Hepatocyte (in vitro differentiated cells): Measurements from ENCODE around the gene WDR33. TPM values are rescaled to one million over a fixed set of nuclear protein-coding genes. Genes with fewer than 3 reads are reported as not detected.
A peak's percentile ranks its signal among the peaks of the same experiment; 100 is the strongest.

Experiments
- DNase-seq: peaks from one replicate; pipeline ENCODE4 v3.0.0-alpha.2; 2016; ENCODE audit warnings: low spot score
- H2AFZ ChIP-seq: fragments of 200-600 bp; sonication (generic); 2 replicates; pipeline ENCODE4 v1.6.0; 2016; ENCODE audit warnings: antibody characterized with exemption, mild to moderate bottlenecking
- H3K27ac ChIP-seq: fragments of 200-600 bp; sonication (generic); 2 replicates; pipeline ENCODE4 v1.5.1; 2016; ENCODE audit warnings: mild to moderate bottlenecking
- H3K27me3 ChIP-seq: fragments of 200-600 bp; sonication (generic); 2 replicates; pipeline ENCODE4 v1.6.1; 2016
- H3K36me3 ChIP-seq: fragments of 200-600 bp; sonication (generic); replicated peaks from 2 replicates; pipeline ENCODE4 v1.5.1; 2016; ENCODE audit warnings: low read depth; ENCODE audit not compliant: insufficient read depth
- H3K4me1 ChIP-seq: fragments of 200-600 bp; sonication (generic); 2 replicates; pipeline ENCODE4 v1.5.1; 2016; ENCODE audit warnings: mild to moderate bottlenecking, moderate library complexity; ENCODE audit not compliant: insufficient read depth
- H3K4me2 ChIP-seq: fragments of 200-600 bp; sonication (generic); 2 replicates; pipeline ENCODE4 v1.6.0; 2016
- H3K4me3 ChIP-seq: fragments of 200-600 bp; sonication (generic); 2 replicates; pipeline ENCODE4 v1.5.1; 2016; ENCODE audit warnings: mild to moderate bottlenecking
- H3K79me2 ChIP-seq: fragments of 200-600 bp; sonication (generic); 2 replicates; pipeline ENCODE4 v1.6.0; 2017; ENCODE audit warnings: mild to moderate bottlenecking
- H3K9me2 ChIP-seq: fragments of 200-600 bp; sonication (generic); replicated peaks from 2 replicates; pipeline ENCODE4 v1.6.0; 2017; ENCODE audit warnings: mild to moderate bottlenecking; ENCODE audit not compliant: insufficient read depth
- H3K9me3 ChIP-seq: fragments of 200-600 bp; sonication (generic); 2 replicates; pipeline ENCODE4 v1.5.1; 2016; ENCODE audit warnings: low read depth, mild to moderate bottlenecking
- H4K20me1 ChIP-seq: fragments of 200-600 bp; sonication (generic); 2 replicates; pipeline ENCODE4 v1.6.0; 2016; ENCODE audit warnings: mild to moderate bottlenecking; ENCODE audit not compliant: insufficient read depth, poor library complexity, severe bottlenecking
- EZH2 ChIP-seq: fragments of 200-600 bp; sonication (generic); IDR thresholded peaks from 2 replicates; pipeline ENCODE4 v1.6.1; 2016; ENCODE audit warnings: antibody characterized with exemption, mild to moderate bottlenecking, borderline replicate concordance
- EZH2phosphoT487 ChIP-seq: fragments of 200-600 bp; sonication (generic); IDR thresholded peaks from one replicate; pipeline ENCODE4 v1.6.1; 2018; ENCODE audit warnings: antibody characterized with exemption, mild to moderate bottlenecking, low read depth, moderate library complexity; ENCODE audit not compliant: unreplicated experiment, severe bottlenecking
- WGBS: methylation state at CpG from one replicate; pipeline ENCODE4 v1.1.6; 2016; ENCODE audit warnings: low lambda C conversion rate; ENCODE audit errors: missing lambda C conversion rate; 5-methylcytosine and 5-hydroxymethylcytosine counted together
- polyA plus RNA-seq: library from polyadenylated mRNA; unstranded; fragments of >200 nt; fragmentation: Nextera tagmentation; extraction: Ambion mirVana; gene quantifications from 2 replicates; pipeline ENCODE4 v1.2.1, GENCODE V29; 2016
- total RNA-seq: library from RNA; depleted of rRNA; stranded (reverse); fragments of >200 nt; gene quantifications from 2 replicates; pipeline ENCODE4 v1.2.3, GENCODE V29; 2014
- TF ChIP-seq, protein P1 (sequence below): fragments of 200-600 bp; sonication (generic); IDR thresholded peaks from 2 replicates; pipeline ENCODE4 v1.5.1; 2016; ENCODE audit warnings: antibody characterized with exemption, mild to moderate bottlenecking; ENCODE audit not compliant: poor library complexity

Gene WDR33
- total and polyA plus RNA-seq, 2 experiments from 2014 or later = 43.3 to 47.5 TPM

DNA sequence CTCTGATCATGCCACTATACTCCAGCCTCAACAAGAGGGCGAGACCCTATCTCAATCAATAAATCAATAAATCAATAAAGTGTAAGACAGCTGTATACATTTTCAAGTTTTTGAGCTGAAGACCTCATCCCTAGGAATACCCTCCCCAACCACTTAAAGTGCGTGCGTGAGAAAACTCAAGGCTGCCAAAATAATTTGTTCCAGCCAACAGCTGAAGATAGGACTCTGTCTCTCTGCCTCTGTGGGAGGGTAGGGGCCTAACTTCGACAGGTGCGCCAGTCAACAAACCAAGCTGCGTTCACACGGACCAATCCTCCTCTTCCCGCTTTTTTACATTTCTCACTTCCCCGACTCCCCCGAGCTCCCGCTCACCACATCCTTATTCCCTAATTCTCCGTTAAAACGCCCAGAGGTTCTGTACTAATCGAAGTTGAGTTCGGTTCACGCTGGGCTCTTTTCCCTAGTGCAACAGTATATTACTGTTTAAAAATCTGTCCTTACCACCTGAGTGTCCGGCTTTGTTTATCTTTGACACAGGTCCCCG, 46.4 kb upstream of the WDR33 start:
- peak; percentile 17 for DNase-seq
- Histone ChIP-seq H3K36me3 (no peaks in the 10 kb centered on the region), H3K27ac (peak overlapping the region; percentile 81), H2AFZ (peak overlapping the region; percentile 80), H3K27me3 (no peaks in the 10 kb centered on the region), H4K20me1 (peaks cover 27% of the 10 kb centered on the region), H3K79me2 (peaks cover 57% of the 10 kb centered on the region), H3K9me2 (no peaks in the 10 kb centered on the region), H3K4me1 (peaks cover 28% of the 10 kb centered on the region), H3K4me2 (peak overlapping the region; percentile 84), H3K9me3 (no peaks in the 10 kb centered on the region), H3K4me3 (peak overlapping the region; percentile 90)
- WGBS = 7% methylated on average over 18 of the region's 18 CpGs
- TF ChIP-seq, protein P1, sequence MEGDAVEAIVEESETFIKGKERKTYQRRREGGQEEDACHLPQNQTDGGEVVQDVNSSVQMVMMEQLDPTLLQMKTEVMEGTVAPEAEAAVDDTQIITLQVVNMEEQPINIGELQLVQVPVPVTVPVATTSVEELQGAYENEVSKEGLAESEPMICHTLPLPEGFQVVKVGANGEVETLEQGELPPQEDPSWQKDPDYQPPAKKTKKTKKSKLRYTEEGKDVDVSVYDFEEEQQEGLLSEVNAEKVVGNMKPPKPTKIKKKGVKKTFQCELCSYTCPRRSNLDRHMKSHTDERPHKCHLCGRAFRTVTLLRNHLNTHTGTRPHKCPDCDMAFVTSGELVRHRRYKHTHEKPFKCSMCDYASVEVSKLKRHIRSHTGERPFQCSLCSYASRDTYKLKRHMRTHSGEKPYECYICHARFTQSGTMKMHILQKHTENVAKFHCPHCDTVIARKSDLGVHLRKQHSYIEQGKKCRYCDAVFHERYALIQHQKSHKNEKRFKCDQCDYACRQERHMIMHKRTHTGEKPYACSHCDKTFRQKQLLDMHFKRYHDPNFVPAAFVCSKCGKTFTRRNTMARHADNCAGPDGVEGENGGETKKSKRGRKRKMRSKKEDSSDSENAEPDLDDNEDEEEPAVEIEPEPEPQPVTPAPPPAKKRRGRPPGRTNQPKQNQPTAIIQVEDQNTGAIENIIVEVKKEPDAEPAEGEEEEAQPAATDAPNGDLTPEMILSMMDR = no peak
- TF ChIP-seq EZH2 (no peak), EZH2phosphoT487 (no peak)

DNA sequence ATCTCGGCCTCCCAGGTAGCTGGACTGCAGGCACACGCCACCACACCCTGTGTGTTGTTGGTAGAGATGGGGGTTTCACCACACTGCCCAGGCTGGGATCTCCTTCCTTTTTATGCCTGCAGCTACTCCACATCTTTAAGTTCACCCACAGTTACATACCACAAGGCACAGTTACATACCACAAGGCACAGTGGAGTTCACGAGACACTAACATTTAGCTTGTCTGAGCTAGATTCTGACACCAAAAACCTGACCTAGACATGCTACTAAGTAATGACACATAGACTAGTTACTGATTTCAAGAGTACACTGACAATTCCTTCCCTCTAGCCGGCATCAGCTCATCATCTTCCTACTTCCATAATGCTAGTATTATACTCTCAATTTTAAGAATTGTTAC, 42.7 kb upstream of the WDR33 start:
- peaks cover 84% of the 10 kb centered on the region for H3K79me2 ChIP-seq
- H3K9me2 ChIP-seq = no peaks in the 10 kb centered on the region
- 89% methylated on average over 4 of the region's 4 CpGs for WGBS
- peaks cover 27% of the 10 kb centered on the region for H4K20me1 ChIP-seq
- no peaks in the 10 kb centered on the region for H3K27me3 ChIP-seq
- no peak overlapping the region for H3K4me3 ChIP-seq
- no peak overlapping the region for H3K4me2 ChIP-seq
- no peaks in the 10 kb centered on the region for H3K9me3 ChIP-seq
- H3K36me3 ChIP-seq = no peaks in the 10 kb centered on the region
- H3K27ac ChIP-seq = no peak overlapping the region
- TF ChIP-seq EZH2phosphoT487 = no peak
- TF ChIP-seq, protein P1 = no peak
- no peak for TF ChIP-seq EZH2
- H3K4me1 ChIP-seq = peaks cover 21% of the 10 kb centered on the region
- no peak for DNase-seq
- no peak overlapping the region for H2AFZ ChIP-seq

DNA sequence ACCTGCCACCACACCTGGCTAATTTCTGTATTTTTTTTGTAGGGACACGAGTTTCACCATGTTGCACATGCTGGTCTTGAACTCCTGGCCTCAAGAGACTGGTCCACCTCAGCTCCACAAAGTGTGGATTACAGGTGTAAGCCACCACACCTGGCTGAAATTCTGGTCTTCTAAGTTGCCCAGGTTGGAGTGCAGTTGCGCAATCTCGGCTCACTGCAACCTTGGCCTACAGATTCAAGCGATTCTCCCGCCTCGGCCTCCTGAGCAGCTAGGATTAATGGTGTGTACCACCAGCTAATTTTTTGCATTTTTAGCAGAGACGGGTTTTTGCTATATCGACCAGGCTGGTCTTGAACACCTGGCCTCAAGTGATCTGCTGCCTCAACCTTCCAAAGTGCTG, 41.4 kb upstream of the WDR33 start:
- Histone ChIP-seq H3K4me1 (peaks cover 21% of the 10 kb centered on the region), H3K9me3 (no peaks in the 10 kb centered on the region), H4K20me1 (peaks cover 27% of the 10 kb centered on the region), H3K79me2 (peaks cover 77% of the 10 kb centered on the region), H3K9me2 (no peaks in the 10 kb centered on the region), H3K4me3 (no peak overlapping the region), H3K36me3 (no peaks in the 10 kb centered on the region), H3K27me3 (no peaks in the 10 kb centered on the region), H3K4me2 (no peak overlapping the region), H3K27ac (no peak overlapping the region), H2AFZ (no peak overlapping the region)
- no peak for DNase-seq
- TF ChIP-seq, protein P1 = no peak
- TF ChIP-seq EZH2phosphoT487 (no peak), EZH2 (no peak)
- 98% methylated on average over 8 of the region's 8 CpGs for WGBS

DNA sequence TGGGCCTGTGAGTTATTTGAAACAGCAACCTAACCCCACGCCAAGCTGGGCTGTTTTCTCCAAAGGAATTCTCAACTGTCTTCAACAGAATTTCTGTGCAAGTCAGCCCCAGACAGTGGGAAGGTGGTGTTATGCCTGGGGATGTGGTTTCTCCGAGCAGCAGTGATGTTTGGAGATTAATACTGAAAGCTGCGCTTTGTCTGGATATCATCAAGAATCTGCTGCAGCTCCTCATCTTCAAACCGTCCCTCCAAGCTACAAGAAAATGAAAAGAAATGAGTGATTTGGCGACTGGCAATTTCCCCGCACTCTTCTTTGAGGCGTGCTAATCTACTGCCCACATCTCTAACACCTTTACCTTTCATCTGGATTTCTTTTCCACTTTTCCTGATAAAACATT, 37.0 kb upstream of the WDR33 start:
- Histone ChIP-seq H3K36me3 (no peaks in the 10 kb centered on the region), H2AFZ (no peak overlapping the region), H3K4me2 (no peak overlapping the region), H3K9me3 (no peaks in the 10 kb centered on the region), H3K4me3 (no peak overlapping the region), H3K9me2 (no peaks in the 10 kb centered on the region), H3K27ac (no peak overlapping the region), H3K79me2 (peaks cover 33% of the 10 kb centered on the region), H3K27me3 (no peaks in the 10 kb centered on the region), H4K20me1 (no peaks in the 10 kb centered on the region), H3K4me1 (no peaks in the 10 kb centered on the region)
- no peak for DNase-seq
- WGBS = 91% methylated on average over 7 of the region's 7 CpGs
- no peak for TF ChIP-seq EZH2phosphoT487
- no peak for TF ChIP-seq EZH2
- TF ChIP-seq, protein P1 = no peak
